NCI-H1694 treated with DMSO at 0.1 percent for 48 hours (cell line): ENCODE measurements around the gene RAX2.

ENCODE experiments used
- DNase-seq: peaks from one replicate; lab custom pipeline; 2025; lab: John Stamatoyannopoulos, UW

The RAX2 gene

GRCh38 chr19:3725640-3726310, 46.3 kb downstream of the RAX2 start:
- no peak for DNase-seq

GRCh38 chr19:3725121-3725520, 46.9 kb downstream of the RAX2 start:
- DNase-seq, result no peak

- DNase-seq, result peak; percentile 44
These were observed 48.1 kb downstream of the RAX2 start for GRCh38 chr19:3723883-3724282.

DNA sequence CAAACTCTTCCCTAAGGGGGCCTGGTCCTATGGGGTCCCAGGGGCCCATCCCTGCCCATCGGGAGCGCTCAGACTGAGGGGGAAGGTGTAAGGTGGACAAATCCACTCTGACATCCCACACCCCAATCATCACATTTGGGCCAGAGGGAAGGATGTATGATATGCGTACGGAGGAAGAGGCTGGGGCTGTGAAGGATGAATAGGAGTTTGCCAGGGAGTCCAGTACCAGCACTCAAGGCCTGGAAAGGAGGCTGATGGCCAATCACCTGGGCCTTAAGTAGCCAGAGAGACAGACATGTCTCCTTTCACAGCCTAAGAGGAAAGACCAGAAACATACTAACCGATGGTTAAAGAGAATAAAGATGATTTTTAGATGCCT, 48.9 kb downstream of the RAX2 start:
- DNase-seq, result no peak

DNA sequence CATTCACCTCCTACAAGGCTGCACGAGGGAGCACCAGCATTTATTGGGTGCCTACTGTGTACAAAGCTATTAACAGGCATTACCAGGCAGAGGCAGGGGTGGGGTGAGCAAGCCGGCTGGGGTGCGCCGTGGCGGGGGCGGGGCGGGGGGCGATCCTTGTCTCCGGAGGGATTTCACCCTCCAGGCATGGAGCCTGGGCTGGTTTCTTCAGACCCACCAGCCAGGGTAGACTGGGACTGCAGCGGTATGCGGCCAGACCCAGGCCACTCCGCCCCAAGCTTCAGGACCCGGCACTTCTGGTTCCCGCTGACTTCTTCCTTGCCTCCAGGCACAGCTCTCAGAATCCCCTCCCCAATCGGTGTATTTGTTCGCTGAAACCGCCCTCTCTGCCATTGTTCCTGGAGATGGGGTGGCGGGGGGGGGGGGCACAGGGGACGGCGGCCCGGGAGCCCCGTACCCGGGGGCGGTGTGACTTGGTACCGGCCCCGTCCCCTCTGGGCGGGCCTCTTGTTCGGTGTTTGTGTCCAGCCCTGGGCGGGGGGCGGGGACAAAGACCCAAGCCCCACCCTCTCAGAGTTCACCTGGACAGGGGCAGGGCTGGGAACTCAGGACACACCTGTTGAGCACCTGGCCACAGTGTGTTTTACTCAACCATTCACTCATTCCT, 49.5 kb downstream of the RAX2 start:
- no peak for DNase-seq

- no peak for DNase-seq
These were observed 50.1 kb downstream of the RAX2 start for GRCh38 chr19:3721887-3722442.

DNA sequence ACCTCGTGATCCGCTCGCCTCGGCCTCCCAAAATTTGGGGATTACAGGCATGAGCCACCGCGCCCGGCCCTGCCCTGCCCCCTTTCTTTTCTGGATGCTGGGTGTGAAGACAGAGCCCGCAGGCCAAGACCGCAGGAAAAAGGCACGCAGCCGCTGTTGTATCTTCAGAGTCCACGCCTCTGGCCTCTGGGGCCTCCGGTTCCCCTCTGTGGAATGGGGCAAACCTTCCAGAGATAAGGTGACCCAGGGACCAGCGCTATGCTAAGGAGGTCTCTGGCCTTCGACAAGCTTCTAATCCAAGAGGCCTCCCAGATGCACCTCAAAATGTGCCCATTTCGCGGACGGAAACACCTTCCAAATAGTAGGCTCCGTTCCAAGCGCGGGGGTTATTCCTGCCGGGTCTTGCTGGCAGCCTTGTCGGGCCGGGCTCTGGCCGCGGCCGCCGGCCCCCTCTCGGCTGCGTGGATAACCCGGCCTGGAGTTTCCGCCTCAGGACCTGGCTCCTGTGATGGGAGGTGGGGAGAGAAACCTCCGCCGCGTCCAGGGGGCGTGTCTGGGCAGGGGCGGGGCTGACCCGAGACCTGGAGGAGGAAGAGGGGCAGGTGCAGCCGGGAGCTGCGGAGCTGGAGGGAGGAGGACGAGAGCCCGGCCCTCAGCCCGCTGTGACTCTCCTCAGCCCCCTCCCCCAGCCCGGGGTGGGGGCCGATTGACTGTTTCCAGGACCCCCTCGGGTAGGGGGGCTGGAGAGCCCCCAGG, 50.7 kb downstream of the RAX2 start:
- DNase-seq, result peak; percentile 27

DNA sequence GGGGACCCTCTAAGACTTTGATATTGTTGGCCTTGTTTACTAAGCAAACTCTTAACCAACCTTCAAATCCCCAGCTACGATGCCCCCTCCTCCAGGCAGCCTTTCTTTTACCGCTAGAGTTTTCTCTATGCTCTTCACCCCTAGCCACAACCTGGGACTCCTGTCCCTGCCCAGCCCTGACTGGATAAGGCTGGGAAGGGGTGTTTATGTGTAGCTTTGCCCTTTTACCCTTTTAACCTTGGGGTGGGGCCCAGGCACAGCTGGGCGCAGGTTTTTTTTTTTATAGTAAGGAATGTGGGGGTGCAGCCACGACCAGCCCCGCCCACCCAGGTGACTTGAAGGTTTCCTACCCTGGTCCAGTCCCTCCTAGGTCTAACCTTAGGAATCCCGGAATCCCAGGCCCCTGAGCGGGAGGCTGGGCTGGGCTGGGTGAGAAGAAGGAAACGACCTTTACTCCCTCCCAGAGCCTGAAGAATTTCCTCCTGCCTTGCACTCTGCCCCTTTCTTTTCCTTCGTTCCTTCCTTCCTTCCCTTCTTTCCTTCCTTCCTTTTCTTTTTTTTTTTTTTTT, 51.6 kb downstream of the RAX2 start:
- DNase-seq, result no peak

DNA sequence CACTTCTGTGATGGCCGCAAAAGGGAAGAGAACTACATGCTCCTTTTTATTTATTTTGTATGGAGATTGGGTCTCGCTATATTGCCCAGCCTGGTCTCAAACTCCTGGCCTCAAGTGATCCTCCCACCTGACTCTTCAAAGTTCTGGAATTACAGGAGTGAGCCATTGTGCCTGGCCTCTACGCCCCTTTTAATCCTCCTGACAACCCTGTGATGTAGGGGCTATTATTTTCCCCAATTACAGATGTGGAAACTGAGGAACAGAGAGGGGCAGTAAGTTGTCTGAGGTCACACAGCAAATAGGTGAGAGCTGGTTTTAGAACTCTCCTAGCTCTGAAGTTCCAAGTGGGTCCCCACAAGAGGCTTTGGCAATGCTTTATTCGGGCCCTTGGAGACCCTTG, 52.2 kb downstream of the RAX2 start:
- DNase-seq, result no peak
